Natural killer cell (primary cell): ENCODE measurements around the gene IRF6. TPM values are rescaled to one million over a fixed set of nuclear protein-coding genes. Genes with fewer than 3 reads are reported as not detected.

Experiments used
- ATAC-seq, 3 donors: fragments of 150-1000 bp in 2 of 3; fragments of 200-7000 bp in 1 of 3; cut with Tn5 transposase; 1 replicate in 1 of 3; 2 replicates in 2 of 3; pipeline ENCODE4 v1.10.0; 2021; ENCODE audit warnings: mild to moderate bottlenecking in 2 of 3, moderate library complexity in 2 of 3
- DNase-seq, 2 donors: peaks; one replicate each; pipeline versions ENCODE4 v3.0.0 to v3.0.0-alpha.2; 2013 to 2021; ENCODE audit warnings: mixed read lengths in 1 of 2
- H3K27ac ChIP-seq: one replicate; pipeline ENCODE4 v1.5.1; 2013; ENCODE audit warnings: mild to moderate bottlenecking, low read length
- H3K27me3 ChIP-seq: one replicate; pipeline ENCODE4 v1.6.1; 2013; ENCODE audit warnings: low read length; ENCODE audit not compliant: control insufficient read depth, insufficient read depth
- H3K36me3 ChIP-seq: one replicate; pipeline ENCODE4 v1.6.1; 2013; ENCODE audit warnings: low read length; ENCODE audit not compliant: control insufficient read depth, insufficient read depth
- H3K4me1 ChIP-seq: one replicate; pipeline ENCODE4 v1.6.1; 2013; ENCODE audit warnings: low read length; ENCODE audit not compliant: control insufficient read depth, insufficient read depth
- H3K4me3 ChIP-seq: one replicate; pipeline ENCODE4 v1.5.1; 2013; ENCODE audit warnings: low read length
- H3K9me3 ChIP-seq: one replicate; pipeline ENCODE4 v1.6.1; 2013; ENCODE audit warnings: low read length; ENCODE audit not compliant: control insufficient read depth, insufficient read depth
- H3K27ac Mint-ChIP-seq, 2 donors: one replicate each; pipeline ENCODE4 v1.8.0; 2022; ENCODE audit warnings: mild to moderate bottlenecking in 2 of 2, mixed read lengths in 2 of 2, moderate library complexity in 1 of 2
- H3K27me3 Mint-ChIP-seq, 2 donors: one replicate each; pipeline ENCODE4 v1.8.0; 2022; ENCODE audit warnings: low read depth in 2 of 2, mixed read lengths in 2 of 2
- H3K36me3 Mint-ChIP-seq: one replicate; pipeline ENCODE4 v1.8.0; 2022; ENCODE audit warnings: mixed read lengths
- H3K4me1 Mint-ChIP-seq, 2 donors: one replicate each; pipeline ENCODE4 v1.8.0; 2022; ENCODE audit warnings: mixed read lengths in 2 of 2
- H3K4me3 Mint-ChIP-seq: one replicate; pipeline ENCODE4 v1.8.0; 2022; ENCODE audit warnings: mild to moderate bottlenecking, moderate library complexity, mixed read lengths
- H3K9me3 Mint-ChIP-seq, 2 donors: one replicate each; pipeline ENCODE4 v1.8.0; 2022; ENCODE audit warnings: mixed read lengths in 2 of 2
- WGBS: methylation state at CpG from one replicate; pipeline ENCODE4 v1.1.7; 2013; ENCODE audit warnings: missing lambda C conversion rate; ENCODE audit not compliant: insufficient coverage; 5-methylcytosine and 5-hydroxymethylcytosine counted together
- intact Hi-C: fragments of 100-400 bp; cut with micrococcal nuclease; formaldehyde crosslinking; loops from one replicate; pipeline ENCODE4 v1.14.2; 2022
- total RNA-seq, 4 donors: library from RNA; stranded (reverse); fragments of 120-200 nt in 1 of 4; gene quantifications; one replicate each; pipeline versions ENCODE4 v1.2.3 to v1.2.4, GENCODE V29; 2013 to 2022
- TF ChIP-seq, protein P1 (sequence below): fragments of 200-600 bp; IDR thresholded peaks from one replicate; pipeline ENCODE4 v1.8.0; 2022; ENCODE audit warnings: antibody characterized with exemption

IRF6 gene
- total RNA-seq, 3 donors from 2014 or later (not counting 1 experiment from before 2014, with no cell fraction given), result 2.5 to 11.2 (median 3.8) TPM

DNA sequence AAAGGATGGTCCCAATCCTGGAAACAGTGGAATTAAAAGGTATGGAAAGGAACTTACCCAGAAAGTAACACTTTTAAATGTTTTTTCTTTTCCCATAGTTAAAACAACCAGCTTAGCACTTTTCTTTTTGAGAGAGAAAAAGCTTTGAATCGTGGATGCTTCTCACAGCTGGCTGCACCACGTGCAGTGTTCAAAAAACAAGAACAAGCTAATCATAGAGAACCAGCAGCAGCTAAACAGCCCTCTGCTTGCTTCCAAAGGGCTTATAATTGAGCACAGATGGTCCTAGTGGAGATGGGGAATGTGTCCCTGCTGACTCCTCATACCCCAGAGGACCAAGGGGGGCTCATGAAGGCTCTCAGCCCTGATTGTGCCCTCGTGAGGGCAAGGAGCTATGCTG is 48.3 kb upstream of the IRF6 start:
- TF ChIP-seq, protein P1, sequence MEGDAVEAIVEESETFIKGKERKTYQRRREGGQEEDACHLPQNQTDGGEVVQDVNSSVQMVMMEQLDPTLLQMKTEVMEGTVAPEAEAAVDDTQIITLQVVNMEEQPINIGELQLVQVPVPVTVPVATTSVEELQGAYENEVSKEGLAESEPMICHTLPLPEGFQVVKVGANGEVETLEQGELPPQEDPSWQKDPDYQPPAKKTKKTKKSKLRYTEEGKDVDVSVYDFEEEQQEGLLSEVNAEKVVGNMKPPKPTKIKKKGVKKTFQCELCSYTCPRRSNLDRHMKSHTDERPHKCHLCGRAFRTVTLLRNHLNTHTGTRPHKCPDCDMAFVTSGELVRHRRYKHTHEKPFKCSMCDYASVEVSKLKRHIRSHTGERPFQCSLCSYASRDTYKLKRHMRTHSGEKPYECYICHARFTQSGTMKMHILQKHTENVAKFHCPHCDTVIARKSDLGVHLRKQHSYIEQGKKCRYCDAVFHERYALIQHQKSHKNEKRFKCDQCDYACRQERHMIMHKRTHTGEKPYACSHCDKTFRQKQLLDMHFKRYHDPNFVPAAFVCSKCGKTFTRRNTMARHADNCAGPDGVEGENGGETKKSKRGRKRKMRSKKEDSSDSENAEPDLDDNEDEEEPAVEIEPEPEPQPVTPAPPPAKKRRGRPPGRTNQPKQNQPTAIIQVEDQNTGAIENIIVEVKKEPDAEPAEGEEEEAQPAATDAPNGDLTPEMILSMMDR, result no peak
- Mint-ChIP-seq H3K27me3 (no peaks in the 10 kb centered on the region), H3K36me3 (peaks cover 7% of the 10 kb centered on the region), H3K27ac (no peak overlapping the region), H3K4me1 (peaks cover 0 to 3% of the 10 kb centered on the region in 2 donors), H3K4me3 (no peak overlapping the region), H3K9me3 (no peaks in the 10 kb centered on the region)
- ATAC-seq, result no peak
- Histone ChIP-seq H3K9me3 (no peaks in the 10 kb centered on the region), H3K4me3 (no peak overlapping the region), H3K36me3 (peaks cover 44% of the 10 kb centered on the region), H3K27me3 (no peaks in the 10 kb centered on the region), H3K27ac (no peak overlapping the region), H3K4me1 (no peaks in the 10 kb centered on the region)
- intact Hi-C loops, result no loop called here
- WGBS, result 95% methylated on average over 3 of the region's 3 CpGs
- no peak for DNase-seq

DNA sequence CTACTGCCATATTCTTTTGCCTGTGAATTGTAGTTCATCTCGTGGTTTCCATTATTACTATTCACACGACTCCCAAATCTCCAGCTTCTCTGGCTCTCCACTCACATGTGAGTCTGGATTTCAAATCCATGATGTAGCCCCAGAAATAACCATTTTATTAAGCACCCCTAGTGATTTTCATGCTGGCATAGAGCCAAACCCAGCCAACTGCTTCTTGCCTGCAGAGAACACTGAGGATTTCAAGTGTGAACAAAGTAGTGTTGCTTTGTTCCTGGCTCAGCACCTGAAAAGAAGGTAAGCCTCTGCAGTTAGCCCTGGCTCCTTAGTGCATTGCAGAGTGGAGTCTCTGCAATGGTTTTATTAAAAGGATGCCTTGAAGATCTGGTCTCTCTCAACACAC is 47.7 kb upstream of the IRF6 start:
- Mint-ChIP-seq H3K36me3 (peaks cover 7% of the 10 kb centered on the region), H3K9me3 (no peaks in the 10 kb centered on the region), H3K27me3 (no peaks in the 10 kb centered on the region), H3K4me1 (peaks cover 0 to 3% of the 10 kb centered on the region in 2 donors), H3K27ac (no peak overlapping the region), H3K4me3 (no peak overlapping the region)
- 98% methylated on average over 2 of the region's 2 CpGs for WGBS
- ATAC-seq, result no peak
- Histone ChIP-seq H3K4me1 (no peaks in the 10 kb centered on the region), H3K9me3 (no peaks in the 10 kb centered on the region), H3K27ac (no peak overlapping the region), H3K36me3 (peaks cover 49% of the 10 kb centered on the region), H3K4me3 (no peak overlapping the region), H3K27me3 (no peaks in the 10 kb centered on the region)
- no peak for DNase-seq
- TF ChIP-seq, protein P1, result no peak
- intact Hi-C loops, result no loop called here

DNA sequence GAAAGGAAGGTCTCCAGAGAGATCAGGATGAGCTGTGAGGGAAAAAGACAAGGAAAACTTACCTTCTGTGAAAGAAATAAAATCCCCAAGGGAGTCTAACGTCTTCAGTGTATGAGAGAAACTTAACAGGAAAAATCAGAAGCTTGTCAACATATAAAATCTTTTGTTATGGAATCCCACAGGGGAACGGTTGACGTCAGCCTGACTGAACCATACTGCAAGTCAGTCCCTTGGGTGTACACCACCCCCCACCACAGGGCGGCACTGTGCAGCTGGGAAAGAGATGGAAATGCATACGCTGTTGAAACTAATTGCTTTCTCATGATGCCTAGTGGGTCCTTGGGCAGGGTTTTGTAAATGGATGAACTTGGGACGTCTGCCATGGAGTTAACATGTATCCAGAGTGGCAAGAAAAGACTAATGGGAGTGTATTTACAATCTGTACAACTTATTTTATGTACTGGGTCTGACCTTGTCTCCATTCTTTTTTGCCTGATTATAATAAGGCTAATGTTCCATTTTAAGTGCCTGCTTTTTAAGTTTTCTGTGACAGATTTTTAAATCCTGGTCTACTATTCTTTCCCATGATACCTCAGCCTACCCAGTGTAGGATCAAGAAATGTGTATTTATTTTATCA is 44.5 kb upstream of the IRF6 start:
- peak in 1 of 3 donors; percentile 42 for ATAC-seq
- no peaks in the 10 kb centered on the region for H3K9me3 ChIP-seq
- no peak overlapping the region for H3K4me3 ChIP-seq
- Mint-ChIP-seq H3K4me3 (no peak overlapping the region), H3K9me3 (no peaks in the 10 kb centered on the region), H3K4me1 (peaks cover 6 to 7% of the 10 kb centered on the region in 2 donors), H3K27ac (no peak overlapping the region), H3K27me3 (no peaks in the 10 kb centered on the region), H3K36me3 (peaks cover 18% of the 10 kb centered on the region)
- DNase-seq, result peak in 1 of 2 donors; percentile 25
- intact Hi-C loops, result no loop called here
- no peaks in the 10 kb centered on the region for H3K27me3 ChIP-seq
- H3K4me1 ChIP-seq, result no peaks in the 10 kb centered on the region
- peaks cover 70% of the 10 kb centered on the region for H3K36me3 ChIP-seq
- TF ChIP-seq, protein P1, result no peak
- no peak overlapping the region for H3K27ac ChIP-seq
- 95% methylated on average over 4 of the region's 6 CpGs for WGBS

DNA sequence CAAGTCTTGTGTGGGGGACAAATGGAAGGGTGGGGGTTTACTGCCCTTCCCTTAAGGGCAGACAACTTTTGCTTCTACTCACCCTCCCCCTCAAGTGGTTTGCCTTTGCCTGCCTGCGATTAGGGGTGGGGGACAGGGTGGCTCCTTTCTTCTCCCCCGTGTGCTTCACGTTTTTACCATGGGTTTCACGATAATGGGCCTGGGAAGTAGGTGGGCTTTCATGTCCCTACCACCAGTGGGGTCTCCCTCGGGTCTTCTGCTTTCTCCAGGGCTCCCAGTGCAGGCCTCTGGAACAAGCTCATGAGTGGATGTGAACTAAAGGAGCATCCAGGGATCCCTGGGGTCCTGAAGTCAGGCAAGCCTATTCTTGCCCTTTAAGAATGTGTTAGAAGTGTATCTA is 43.4 kb upstream of the IRF6 start:
- TF ChIP-seq, protein P1, result no peak
- Mint-ChIP-seq H3K27ac (no peak overlapping the region), H3K4me3 (no peak overlapping the region), H3K27me3 (no peaks in the 10 kb centered on the region), H3K4me1 (peaks cover 4 to 6% of the 10 kb centered on the region in 2 donors), H3K36me3 (peaks cover 18% of the 10 kb centered on the region), H3K9me3 (no peaks in the 10 kb centered on the region)
- Histone ChIP-seq H3K9me3 (no peaks in the 10 kb centered on the region), H3K4me3 (no peak overlapping the region), H3K27me3 (no peaks in the 10 kb centered on the region), H3K27ac (no peak overlapping the region), H3K4me1 (no peaks in the 10 kb centered on the region), H3K36me3 (peaks cover 74% of the 10 kb centered on the region)
- 72% methylated on average over 5 of the region's 5 CpGs for WGBS
- intact Hi-C loops, result no loop called here
- no peak for DNase-seq
- no peak for ATAC-seq
